ENCODE results near the gene EFNA5.

EFNA5 gene

DNA sequence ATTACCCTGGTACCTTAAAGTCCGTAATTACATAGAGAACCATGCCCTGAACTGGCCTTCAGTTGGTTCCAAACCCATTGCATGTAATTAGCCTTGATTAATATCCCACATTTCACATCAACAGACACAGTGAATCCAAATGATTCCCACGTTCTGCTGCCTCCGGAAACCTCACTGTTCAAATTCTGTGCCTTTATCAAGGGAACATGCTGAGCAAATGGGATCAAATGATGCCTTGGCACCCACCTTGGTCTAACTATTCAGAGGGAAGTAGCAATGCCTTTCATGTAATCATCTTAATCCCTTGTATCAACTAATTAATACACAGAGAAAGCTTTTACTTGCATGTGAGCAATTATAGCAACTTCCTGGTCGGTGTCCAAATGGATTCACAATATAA is 100.6 kb downstream of the EFNA5 start:
- DNase-seq: peak in 1 of 2 experiments; percentile 15

DNA sequence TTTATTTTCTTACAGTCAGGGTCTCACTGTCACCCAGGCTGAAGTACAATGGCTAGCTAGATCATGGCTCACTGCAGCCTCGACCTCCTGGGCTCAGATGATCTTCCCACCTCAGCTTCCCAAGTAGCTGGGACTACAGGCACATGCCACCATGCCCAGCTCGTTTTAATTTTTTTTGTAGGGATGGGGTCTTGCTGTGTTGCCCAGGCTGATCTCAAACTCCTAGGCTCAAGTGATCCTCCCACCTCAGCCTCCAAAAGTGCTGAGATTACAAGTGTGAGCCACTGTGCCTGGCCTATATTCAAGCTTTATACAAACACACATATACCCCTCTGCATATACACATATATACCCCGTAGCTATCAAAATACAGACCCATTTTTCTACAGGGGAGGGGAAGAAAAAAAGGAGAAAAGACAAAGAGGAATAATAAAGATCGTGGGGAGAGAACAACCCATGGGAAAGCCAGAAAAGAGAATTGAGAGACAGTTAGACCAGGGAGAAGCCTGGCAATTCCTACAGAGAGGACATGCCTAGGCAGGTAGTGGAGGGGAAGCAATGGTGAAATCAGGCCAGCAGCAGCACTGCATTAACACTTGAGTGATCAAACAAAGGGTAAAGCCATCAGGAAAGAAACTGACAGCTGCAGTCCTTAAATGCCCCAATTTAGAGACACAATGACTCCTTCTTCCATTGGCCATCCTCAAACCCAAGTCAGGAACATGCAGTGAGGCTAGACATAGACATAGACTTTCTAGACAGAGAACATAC is 102.7 kb downstream of the EFNA5 start:
- peak in 1 of 2 experiments; percentile 12 for DNase-seq

DNA sequence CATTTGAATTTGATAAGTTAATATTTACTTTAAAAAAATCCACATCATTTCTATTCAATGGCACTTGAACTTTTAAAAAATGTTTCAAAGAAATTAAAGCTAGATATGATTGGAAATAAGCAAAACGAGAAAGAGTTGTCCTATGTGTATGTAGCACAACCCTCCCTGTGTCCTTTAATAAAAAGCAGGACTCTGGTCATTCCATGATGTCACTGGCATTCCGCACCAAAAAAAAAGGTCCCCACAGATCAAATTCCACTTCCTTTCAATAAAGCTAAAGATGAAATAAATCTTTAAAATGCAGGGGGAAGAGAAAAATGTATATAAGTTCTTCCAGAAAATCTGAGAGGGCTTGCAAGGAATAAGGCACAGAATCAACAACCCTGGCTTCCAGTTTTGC is 103.8 kb downstream of the EFNA5 start:
- no peak for DNase-seq

DNA sequence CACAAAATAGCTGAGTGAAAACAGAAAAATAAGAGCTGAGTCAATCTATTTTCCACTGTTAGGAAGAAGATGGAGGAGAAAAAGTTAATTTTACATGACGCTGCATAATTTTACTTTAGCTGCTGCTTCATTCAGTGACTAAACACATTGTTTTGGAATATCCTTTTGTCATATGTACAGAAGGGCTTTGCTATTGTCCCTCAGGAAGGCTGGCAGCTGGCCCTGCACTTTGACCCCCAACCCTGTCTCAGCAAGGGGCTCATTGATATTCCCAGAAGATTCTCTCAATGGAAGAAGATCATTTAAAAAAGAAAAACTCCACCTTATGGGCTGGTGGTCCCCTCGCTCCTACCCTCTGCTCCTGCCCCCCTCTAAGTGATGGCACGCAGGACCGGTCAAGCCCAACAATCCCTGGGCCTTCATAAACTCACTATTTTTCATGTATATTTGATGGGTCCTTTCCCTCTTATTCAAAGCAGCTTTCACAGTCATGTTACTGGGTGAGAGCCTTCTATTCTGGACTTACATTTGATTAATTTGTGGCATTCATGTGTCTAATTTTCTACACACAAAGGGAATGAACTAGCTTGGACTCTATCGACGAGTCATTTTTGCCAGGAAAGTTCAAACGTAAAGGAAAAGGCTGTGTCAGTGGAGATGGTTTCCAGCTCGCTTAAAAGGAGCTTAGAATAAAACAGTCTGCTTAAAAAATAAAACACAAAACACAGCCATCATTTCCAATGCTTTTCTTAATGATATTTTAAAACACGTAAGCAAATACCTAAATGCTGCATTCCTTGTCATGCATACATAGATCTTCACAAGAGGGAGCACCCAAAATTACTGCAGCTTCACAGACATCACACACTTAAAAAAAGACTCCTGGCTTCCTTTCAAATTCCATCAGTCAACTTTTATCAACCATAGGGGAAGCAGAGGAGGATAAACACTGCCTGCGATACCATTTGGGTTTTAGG is 104.7 kb downstream of the EFNA5 start:
- no peak for DNase-seq

DNA sequence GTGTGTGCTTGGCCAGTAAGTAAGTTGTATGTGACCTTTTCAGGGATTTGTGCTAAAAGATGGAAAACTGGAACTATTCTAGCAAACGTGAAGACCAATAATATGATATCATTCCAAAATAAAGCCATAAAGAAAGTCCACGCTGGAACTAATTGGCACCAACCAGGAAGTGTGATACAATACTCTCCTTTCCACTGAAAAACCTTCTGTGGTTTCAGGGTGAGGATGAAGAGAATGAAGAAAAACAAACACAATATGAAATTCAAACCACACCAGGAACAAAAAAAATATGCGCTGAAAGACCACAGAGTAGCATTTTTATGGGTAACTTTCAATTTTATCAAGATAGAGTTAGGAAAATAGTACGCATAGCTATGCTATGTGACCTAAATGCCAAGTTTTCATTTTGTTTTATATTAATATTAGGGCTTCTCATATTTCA is 105.8 kb downstream of the EFNA5 start:
- no peak for DNase-seq

DNA sequence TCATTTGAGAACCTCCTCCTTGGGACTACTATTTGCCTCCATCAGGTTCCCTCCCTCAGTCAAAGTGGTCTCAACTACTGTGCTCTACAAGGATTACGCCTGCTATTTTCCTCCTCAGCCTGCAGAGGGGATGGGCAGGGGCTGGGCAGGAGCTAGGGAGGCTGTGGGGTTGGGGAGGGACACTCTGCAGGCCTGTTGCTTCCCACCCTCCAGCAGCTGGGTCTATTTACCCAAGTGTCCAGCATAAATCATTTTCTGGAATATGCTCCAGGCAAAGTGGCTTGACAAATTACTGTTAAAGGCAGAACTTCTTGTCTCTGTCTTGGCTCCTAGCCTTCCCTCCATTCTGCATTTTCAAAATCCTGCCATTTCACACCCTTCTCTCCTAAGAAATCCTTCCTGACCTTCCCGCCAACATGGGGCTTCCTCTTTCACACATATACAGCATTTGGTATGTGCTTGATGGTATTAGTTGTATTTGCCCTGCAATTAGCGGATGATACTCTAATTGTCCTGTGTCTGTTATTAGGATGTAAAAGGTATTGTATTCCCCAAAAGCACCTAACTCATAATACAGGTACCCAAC is 106.7 kb downstream of the EFNA5 start:
- DNase-seq: no peak

DNA sequence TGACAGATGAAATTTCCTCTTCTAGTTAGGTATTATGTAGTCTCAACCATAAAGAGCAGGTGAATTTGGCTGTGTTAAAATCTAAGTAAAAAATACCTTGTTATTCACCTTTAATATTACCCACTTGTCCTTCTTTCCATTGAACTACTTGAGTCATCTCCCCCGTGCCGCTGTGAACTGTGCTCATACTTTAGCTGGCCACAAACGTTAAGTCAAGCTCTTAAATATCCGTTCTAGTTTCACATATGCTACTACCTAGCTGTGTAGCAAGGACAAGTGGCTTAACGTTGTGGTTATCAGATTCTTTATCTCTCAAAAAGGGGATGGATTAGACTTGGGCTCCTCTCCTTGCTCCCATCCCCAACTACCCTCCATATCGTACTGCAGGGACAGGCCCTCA is 110.4 kb downstream of the EFNA5 start:
- no peak for DNase-seq

DNA sequence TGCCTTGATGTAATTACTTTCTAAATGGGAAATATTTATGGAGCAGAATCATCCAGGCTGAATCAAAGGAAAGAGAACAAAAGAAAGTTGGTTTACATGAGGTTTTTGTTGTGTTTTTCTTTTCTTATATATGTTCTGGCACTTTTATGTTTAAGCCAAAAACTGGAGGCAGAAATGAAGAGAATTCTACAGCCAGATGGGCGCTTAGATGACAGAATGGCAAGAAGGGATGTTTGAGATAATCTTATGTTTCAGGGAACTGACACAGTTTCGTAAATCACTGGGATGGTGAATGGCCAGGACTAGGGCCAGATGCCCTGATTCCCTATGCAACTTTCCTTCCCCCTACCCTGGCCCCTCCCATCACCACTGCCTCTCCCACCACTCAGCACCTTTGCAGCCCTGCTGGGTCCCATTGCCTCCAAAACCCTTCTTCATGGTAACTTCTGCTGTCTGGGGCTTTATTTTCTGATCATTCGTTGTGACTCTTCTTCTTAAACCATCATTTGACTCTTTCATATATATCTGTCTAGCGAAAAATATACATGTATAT is 111.8 kb downstream of the EFNA5 start:
- DNase-seq: no peak

DNA sequence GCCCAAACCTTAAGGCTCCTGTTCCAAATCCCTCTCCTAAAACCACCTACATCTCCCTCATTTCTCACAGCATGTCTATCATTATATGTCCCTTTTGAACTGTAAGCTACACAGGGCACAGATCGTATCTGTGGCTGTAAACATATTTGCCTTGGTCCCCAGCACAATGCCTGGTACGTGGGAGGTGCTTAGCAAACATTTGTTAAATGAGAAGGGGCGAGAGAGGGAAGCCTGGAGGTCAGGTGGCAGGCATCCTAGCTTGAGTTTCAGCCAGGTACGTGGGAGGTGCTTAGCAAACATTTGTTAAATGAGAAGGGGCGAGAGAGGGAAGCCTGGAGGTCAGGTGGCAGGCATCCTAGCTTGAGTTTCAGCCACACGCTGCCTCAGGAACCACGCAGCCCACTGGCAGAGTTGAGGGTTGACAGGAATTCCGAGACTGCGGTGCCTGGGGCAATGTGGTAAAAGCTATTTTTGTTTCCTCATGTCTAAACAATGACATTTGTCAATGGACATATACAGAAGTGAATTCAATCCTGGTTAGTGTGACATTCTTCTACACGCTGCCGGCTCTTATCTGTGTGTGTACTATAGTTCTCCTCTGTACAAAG is 113.6 kb downstream of the EFNA5 start:
- DNase-seq: no peak

DNA sequence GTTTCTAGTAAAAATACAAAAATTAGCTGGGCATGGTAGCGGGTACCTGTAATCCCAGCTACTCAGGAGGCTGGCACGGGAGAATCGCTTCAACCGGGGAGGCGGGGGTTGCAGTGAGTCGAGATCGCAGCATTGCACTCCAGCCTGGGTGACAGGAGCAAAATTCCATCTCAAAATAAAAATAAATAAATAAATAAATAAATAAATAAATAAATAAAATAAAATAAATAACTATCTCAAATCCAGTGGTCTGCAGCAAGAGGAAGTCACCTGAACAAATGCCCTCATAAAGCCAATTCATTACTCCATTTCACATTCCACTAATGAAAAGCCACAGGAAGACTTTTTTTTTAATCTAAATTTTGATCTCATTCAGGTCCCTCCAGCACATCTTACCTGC is 114.2 kb downstream of the EFNA5 start:
- no peak for DNase-seq

DNA sequence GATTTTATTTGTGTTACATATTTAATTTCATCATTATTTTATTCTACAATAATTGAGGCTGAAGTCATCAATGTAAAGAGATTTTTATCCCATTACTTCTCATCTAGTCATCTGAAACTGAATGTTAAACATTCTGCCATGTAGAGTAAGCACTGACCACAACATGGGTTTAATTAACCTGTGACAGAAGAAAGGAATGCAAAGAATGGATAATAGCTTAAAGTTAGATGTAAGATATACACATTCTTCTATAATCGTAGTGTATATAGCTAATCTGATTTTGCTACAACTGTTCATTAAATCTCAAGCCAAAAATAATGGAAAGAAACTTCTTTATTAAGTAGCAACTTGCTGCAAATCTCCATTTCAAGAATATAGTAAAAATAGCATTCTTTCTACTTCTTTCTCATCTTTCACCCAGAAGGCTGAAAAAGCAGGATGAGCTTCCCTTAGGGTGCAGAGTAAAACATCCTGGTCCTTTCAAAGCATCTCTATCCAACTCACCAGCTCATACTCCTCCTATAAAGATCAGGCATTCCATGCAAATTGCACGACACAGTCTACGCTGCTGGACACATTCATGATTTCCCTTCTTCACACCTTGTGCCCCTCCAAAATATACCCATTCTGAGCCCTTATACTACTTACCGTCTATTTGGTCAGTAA is 115.2 kb downstream of the EFNA5 start:
- DNase-seq: no peak

DNA sequence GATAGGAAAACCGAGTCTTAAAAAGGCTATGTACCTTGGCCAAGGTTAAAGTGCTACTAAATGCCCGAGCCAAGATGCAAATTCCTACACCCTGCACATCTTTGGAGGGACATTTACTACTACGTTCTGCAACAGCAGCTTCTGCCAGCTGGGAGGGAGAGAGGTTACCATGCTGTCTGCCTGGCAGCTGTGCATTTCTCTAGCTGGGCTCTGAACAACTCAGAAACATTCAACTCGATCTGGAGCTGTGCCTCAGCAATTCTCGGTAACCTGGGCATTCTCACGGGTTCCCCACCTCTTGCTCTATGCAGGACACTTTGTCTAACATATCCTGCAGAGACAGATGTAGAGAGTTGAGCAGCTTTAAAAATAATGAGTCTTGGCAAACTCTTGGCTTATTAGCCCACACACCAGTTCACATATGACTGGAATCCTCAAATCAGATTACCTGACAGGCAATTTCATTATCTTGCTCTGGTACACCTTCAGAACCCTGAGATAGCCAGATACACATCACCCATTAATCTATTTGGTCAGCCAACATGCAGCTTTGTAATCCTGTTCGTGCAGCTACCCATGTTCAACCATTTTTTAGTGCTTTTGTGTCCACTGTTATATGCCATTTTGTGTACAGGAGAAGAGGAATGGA is 115.8 kb downstream of the EFNA5 start:
- DNase-seq: no peak

DNA sequence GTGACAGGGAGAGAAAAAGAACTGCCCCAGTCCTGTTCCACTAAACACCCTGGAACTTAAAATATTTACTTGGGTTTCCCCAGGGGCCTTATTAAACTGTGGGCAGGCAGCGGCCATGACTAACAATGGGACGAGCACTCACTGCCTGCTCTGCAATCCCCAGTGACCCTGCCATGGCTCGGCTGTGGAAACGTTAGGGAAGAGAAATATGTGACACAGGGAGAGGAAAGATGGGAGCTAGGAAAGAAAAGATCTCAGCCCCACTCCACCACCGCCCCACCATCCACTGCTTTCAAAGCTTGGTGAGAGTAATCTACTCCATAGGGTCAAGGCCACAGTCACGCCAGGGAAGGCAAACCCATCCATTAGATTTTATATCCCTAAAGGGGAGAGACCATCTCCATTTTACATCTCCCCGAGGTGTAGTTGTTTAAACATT is 117.6 kb downstream of the EFNA5 start:
- DNase-seq: peak; percentile 58 to 72

DNA sequence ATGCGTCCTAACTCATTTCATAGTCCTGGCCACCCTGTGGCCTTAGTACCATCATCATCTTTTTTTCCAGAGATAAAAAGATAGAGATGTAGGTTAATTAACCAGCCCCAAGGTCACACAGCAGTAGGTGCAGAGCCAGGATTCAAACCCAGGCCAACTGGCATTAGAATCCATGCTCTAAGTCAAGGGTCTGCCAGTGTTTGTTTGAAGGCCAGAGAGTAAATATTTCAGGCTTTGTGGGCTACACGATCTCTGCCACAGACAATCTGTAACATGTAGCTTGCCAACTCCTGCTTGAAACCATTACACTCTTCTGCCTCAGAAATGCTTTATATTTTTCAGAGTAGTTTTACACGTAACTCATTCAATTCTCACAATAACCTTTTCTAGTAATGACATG is 119.6 kb downstream of the EFNA5 start:
- DNase-seq: no peak

DNA sequence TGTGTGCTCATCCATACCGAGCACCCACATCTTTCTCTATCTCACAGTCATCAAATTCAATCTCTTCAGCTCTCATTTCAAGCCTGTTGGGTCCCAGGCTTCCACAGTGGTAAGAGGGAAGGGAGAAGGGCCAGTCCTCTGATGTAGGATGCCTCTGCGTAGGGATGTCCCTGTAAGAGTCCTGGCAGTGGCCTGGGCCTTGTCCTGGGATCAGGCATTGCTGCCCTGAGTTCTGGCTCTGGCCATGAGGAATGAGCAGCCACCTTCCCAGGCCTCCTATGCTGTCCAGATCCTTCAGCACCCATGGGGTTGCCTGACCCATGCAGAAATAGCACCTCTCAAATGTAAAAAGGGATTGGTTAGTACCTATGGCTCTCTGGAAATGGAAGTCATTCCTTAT is 121.2 kb downstream of the EFNA5 start:
- no peak for DNase-seq

DNA sequence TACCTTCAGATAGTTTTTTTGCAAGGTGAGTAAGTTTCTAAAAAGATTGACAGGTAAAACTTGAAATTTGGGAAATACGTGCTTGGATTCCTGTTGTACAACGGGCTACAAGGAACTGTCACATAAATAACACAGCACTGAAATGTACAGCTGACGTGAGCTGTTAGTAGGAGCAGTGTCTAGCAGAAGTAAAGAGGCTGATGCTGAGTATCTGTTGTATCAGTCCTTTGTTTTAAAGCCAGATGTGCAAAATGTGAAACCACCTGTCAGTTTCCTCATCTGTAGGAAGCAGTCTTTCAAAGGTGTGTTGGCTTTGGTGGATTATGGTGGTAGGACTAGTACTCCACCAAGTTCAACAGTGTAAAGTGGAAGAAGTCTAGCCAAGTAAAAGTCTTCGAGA is 122.3 kb downstream of the EFNA5 start:
- DNase-seq: no peak

DNA sequence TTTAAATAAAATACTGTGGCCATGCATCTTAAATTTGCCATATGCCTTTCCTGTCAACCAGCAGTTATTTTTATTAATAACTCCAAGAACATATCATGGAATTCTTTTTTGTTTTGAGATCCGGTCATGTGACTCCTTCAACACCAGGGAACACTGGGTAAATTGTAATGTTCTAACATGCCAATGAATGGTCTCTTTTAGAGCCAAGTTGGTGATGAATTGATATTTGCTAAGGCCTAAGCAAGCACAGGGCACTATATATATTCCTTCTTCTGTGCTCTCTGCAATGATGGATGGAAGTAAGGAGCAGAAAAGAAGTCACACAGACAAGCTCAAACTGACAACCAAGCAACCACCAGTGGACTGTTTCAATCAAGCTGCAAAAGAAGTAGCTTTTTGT is 124.0 kb downstream of the EFNA5 start:
- no peak for DNase-seq

DNA sequence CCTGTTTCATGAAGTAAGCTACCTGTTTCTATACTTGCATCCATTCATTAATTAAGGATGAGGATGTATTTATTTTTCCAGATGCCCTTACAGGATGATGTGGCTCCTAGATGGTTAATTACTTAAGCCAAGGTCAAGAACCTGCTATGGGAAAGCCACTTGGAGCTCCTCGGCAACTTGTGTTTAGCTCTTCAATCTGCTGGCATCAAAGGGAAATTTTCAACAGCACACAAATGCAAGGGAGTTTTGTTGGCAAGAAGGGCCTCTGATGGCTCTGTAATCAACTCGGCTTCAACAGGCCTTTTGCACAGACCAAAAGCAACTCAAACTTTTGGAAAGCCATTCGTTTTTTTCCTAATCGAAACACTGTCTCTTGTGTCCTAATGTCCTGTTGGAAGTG is 125.3 kb downstream of the EFNA5 start:
- no peak for DNase-seq

DNA sequence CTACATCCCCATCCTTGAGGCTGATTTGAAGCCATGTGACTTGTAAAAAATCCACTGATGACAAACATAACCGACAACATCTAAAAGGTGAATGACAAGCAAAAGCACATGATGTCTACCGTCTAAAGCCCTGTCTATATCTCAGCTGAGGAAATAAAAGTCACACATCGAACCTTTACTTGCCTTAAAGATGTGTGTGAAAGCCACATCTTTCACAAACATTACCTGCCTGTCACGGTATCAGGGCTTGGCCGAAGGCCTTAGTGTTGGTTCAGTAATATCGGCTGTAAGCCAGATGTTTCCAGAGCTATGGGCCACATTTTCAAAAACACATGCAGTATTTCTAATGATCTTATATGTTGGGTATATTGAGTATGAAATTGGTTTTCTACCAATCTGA is 125.8 kb downstream of the EFNA5 start:
- no peak for DNase-seq

DNA sequence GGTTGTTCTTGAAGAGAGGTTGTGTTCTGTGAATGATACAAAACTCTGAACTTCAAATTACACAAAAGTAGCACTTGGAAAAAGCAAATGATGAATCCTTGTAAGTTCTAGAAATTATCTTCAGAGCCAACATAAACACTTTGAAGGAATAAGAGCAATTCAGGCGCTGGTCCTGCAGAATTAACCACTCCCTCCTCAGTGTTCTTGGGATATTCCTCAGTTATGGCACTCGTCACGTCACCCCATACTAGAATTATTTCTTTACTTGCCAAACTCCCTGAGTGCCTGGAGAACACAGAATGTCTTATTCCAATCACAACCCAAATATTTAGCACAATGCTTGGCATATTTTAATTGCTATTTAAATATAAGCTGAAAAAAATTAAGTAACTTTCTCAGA is 126.3 kb downstream of the EFNA5 start:
- DNase-seq: no peak

DNA sequence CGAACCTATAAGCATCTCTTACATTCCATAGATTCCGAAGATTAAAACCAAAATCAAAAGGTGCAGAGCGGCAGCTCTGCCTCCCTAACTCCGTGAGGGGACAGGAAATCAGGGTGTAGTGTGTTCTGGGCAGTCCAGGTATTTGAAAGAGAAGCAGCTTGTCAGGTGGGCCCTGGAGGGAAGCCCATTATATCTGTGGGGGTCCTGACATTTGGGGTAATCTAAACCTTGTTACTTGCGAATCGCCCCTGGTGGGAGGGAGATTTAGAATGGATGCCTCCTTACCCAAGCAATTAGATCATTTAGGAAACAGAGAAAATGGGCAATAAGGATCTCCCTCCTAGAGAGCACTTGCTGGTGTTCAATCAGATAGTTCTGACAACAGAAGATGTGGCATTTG is 126.9 kb downstream of the EFNA5 start:
- no peak for DNase-seq

DNA sequence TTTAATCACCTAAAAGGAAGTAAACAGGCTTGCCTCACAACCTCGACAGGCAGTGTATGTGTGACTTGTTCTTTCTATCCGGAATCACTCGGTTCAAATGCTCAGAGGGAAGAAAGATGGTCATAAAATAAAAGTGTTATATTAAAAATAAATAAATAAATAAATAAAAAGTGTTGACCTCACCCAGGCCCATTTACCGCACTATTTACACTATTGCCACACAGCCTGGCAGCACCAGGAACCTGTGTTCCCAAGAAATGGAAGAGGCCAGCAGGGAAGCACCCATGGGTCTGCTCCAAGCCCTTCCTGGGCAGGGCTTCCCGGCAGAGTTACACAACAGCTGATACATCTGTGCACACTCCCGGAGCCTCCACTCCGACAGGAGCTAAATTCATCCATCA is 127.9 kb downstream of the EFNA5 start:
- no peak for DNase-seq

Data from NCI-H1930 (cell line).